Erythroblast (primary cell): ENCODE results near the gene SNAPC2.
A peak's percentile ranks its signal among the peaks of the same experiment; 100 is the strongest.

Experiments used
- DNase-seq, 2 experiments: peaks; one replicate each; lab custom pipeline; 2025; lab: John Stamatoyannopoulos, UW
- GATA1 ChIP-seq: IDR thresholded peaks from 2 replicates; pipeline ENCODE4 v1.6.1; 2011; ENCODE audit warnings: low read depth, mild to moderate bottlenecking, control low read depth, low read length, moderate library complexity
- POLR2A ChIP-seq: IDR thresholded peaks from 2 replicates; pipeline ENCODE4 v1.6.1; 2011; ENCODE audit warnings: mild to moderate bottlenecking, low read length

SNAPC2 gene

DNA sequence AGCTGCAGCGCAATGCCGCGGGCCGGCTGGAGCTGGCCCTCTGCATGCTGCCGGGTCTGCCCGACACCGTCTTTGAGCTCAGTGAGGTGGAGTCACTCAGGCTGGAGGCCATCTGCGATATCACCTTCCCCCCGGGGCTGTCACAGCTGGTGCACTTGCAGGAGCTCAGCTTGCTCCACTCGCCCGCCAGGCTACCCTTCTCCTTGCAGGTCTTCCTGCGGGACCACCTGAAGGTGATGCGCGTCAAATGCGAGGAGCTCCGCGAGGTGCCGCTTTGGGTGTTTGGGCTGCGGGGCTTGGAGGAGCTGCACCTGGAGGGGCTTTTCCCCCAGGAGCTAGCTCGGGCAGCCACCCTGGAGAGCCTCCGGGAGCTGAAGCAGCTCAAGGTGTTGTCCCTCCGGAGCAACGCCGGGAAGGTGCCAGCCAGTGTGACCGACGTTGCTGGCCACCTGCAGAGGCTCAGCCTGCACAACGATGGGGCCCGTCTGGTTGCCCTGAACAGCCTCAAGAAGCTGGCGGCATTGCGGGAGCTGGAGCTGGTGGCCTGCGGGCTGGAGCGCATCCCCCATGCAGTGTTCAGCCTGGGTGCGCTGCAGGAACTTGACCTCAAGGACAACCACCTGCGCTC, 20.3 kb upstream of the SNAPC2 start:
- TF ChIP-seq GATA1 (no peak), POLR2A (no peak)
- no peak for DNase-seq

DNA sequence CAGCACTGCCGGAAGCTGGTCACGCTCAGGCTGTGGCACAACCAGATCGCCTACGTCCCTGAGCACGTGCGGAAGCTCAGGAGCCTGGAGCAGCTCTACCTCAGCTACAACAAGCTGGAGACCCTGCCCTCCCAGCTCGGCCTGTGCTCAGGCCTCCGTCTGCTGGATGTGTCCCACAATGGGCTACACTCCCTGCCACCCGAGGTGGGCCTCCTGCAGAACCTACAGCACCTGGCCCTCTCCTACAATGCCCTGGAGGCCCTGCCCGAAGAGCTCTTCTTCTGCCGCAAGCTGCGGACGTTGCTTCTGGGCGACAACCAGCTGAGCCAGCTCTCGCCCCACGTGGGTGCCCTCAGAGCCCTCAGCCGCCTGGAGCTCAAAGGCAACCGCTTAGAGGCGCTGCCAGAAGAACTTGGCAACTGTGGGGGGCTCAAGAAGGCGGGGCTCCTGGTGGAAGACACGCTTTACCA, 19.7 kb upstream of the SNAPC2 start:
- no peak for DNase-seq
- no peak for TF ChIP-seq GATA1

- TF ChIP-seq POLR2A (no peak), GATA1 (no peak)
- no peak for DNase-seq
Observed at GRCh38 chr19:7900931-7901330, 19.2 kb upstream of the SNAPC2 start.

DNA sequence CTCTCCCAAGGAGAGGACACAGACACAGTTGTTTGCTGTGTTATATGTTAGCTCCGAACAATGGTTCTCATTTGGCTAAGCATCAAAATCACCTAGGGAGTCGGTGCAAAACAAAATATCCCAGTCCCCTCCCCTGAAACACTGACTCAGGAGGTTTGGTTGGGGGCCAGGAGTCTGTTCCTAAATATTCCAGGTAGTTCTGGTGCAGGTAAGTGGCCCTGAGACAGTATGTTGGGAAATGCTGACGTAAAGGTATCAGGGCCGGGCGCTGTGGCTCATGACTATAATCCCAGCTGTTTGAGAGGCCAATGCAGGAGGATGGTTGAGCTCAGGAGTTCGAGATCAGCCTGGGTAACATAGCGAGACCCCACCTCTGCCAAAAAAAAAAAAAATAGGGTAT, 18.8 kb upstream of the SNAPC2 start:
- TF ChIP-seq POLR2A (no peak), GATA1 (no peak)
- DNase-seq: no peak

- no peak for TF ChIP-seq POLR2A
- TF ChIP-seq GATA1: no peak
- no peak for DNase-seq
Observed at GRCh38 chr19:7902796-7903243, 17.3 kb upstream of the SNAPC2 start.

- TF ChIP-seq GATA1 (no peak), POLR2A (peak; percentile 89)
- DNase-seq: peak; percentile 100
Observed at GRCh38 chr19:7903244-7904073, 16.7 kb upstream of the SNAPC2 start, which contains the start of gene MAP2K7. Gene MAP2K7, plus strand, starts transcription at chr19:7903877. Its CDS starts 68 bp downstream, at chr19:7903945.

DNA sequence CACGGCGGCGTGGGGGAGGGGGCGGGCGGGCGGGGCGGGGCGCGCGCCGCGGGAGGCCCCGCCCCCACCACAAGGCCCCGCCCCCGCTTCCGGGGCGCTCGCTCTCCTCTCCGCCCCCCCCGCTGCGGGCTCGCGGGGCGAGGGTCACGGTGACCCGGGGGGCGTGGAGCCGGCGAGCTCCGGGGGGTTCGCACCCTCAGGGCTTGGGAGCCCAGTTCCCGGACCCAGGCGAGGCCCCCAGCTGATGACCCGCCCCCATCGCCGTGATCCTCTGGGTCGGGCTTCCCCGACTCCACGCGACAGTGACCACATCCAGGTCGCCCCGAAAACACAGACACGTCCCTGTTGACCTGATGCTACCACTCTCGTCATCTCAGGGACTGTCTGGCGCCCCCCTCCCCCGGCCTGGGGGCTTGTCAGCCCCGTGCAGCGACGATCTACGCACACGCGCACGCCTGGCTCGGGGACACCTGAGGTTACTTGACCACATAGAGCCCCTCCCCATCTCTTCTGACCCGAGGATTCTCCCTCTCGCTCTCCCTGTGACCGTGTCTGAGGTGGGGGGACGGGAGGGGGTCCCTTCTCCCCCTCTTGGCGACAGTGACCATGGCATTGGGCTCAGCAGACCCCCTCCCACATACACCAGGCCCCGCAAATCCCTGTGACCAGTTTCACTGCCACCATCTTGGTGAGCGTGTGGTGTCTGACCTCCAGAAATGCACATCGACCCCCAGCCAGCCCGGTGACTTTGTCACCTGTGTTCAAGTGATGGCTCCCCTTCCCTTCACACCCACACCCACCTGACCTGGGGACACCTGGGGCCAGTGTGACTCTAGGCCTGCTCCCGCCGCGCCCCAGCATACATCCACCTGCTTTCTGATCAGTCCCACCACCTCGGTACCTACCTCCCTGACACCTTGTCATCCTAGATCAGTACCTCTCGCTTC, 15.8 kb upstream of the SNAPC2 start:
- TF ChIP-seq POLR2A: no peak
- no peak for TF ChIP-seq GATA1
- DNase-seq: no peak

DNA sequence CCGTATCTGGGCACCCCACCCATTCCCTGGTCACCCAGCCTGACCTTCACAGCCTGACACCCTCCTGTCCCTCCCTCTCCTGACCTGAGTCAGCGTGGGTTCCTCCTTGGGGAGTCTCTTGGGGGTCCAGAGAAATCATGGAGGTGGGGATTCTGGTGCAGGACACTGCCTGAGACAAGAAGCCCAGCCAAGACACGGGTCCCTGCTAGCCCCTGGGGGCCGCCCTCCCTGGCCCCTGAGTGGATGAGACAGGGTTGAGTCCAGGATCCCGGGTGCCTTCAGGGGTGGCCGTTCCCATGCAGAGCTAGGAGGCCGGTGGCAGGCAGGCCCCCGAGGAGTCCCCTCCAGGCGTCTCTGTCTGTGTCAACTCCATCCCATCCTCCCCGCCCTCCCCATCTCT, 14.9 kb upstream of the SNAPC2 start:
- TF ChIP-seq GATA1 (no peak), POLR2A (no peak)
- no peak for DNase-seq

DNA sequence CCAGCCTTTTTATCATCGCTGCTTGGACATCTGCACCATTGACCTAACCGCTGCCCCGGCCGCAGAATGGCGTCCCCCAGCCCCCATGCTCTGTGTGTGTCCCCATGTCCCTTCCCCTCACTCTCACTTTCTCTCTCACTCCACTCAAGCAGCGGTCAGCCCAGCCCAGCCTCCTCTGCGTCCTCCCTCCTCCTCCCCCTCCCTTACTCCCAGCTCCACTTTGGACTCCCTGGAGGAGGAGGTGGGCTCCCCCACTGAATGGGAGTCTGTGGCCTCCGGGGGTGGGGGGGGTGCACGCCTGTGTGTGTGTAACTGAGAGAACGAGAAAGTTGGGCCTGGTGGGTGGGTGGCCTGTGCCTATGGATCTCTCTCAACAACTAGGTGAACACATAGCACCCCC, 14.3 kb upstream of the SNAPC2 start:
- no peak for DNase-seq
- TF ChIP-seq POLR2A: no peak
- no peak for TF ChIP-seq GATA1

- no peak for DNase-seq
- TF ChIP-seq GATA1 (no peak), POLR2A (no peak)
Observed at GRCh38 chr19:7907122-7907521, 13.0 kb upstream of the SNAPC2 start.

GRCh38 chr19:7907544-7907943, 12.6 kb upstream of the SNAPC2 start:
- TF ChIP-seq POLR2A (no peak), GATA1 (no peak)
- DNase-seq: no peak

DNA sequence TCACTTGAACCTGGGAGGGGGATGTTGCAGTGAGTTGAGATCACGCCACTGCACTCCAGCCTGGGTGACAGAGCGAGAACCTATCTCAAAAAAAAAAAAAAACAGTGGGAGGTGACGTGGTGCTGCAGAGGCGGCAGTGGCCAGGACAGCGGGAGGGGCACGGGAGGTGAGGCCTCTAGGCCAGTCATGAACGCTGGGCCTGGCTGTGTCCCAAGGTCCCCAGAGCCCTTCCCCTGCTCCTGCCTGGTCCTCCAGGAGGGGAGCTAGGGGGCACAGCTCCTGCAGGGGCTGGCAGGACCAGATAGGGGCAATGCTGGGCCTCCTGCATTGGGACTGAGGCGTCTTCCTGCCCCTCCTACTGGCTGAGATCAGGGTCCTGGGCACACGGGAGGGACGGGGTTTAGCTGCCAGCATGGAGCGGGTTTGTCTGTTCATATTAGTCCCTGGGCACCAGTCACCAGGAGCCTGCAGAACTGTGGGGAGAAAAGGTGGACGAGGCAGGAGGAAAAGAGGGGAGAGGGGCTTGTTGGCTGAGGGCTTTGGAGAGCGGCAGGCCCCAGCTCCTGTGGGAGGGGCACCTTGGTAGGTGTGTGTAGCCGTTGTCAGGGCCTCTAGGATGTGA, 11.9 kb upstream of the SNAPC2 start:
- peak; percentile 61 to 70 for DNase-seq
- TF ChIP-seq GATA1 (no peak), POLR2A (no peak)
